IMR-90 (cell line): ENCODE results near the gene NMRK1. TPM values are rescaled to one million over a fixed set of nuclear protein-coding genes. Genes with fewer than 3 reads are reported as not detected.

Experiments
- ATAC-seq: fragments of 200-7000 bp; cut with Tn5 transposase; 2 replicates; pipeline ENCODE4 v1.9.1; 2020; ENCODE audit warnings: low read depth, mild to moderate bottlenecking, moderate library complexity
- BruUV-seq: library from RNA; stranded (reverse); fragments of 400-500 nt; replicated peaks from 2 replicates; lab custom pipeline; 2021; lab: Mats Ljungman, UMichigan
- CTCF ChIA-PET: fragments of 300-600 bp; formaldehyde crosslinking; extraction: SDS; loops from one replicate; lab custom pipeline; 2021; ENCODE audit warnings: antibody characterized with exemption; lab: Yijun Ruan, JAX
- POLR2A ChIA-PET: fragments of 300-600 bp; sonication (Branson Sonifier 250); formaldehyde crosslinking; loops from one replicate; lab custom pipeline; 2022; ENCODE audit warnings: antibody characterized with exemption; ENCODE audit not compliant: unreplicated experiment; lab: Charles Lee
- DNase-seq: peaks from one replicate; pipeline ENCODE4 v3.0.0; 2013
- H2AFZ ChIP-seq: replicated peaks from 2 replicates; pipeline ENCODE3; 2013; ENCODE audit warnings: low read length, mild to moderate bottlenecking; ENCODE audit not compliant: poor library complexity
- H2AK5ac ChIP-seq: 2 replicates; pipeline ENCODE4 v1.6.1; 2013; ENCODE audit warnings: low read depth, low read length, inconsistent platforms
- H2AK9ac ChIP-seq: replicated peaks from 2 replicates; pipeline ENCODE3; 2013; ENCODE audit warnings: mild to moderate bottlenecking, low read depth, low read length, moderate library complexity; ENCODE audit not compliant: poor library complexity
- H2BK120ac ChIP-seq: 2 replicates; pipeline ENCODE4 v1.6.1; 2013; ENCODE audit warnings: low read depth, low read length, inconsistent platforms
- H2BK15ac ChIP-seq: 3 replicates; pipeline ENCODE4 v1.6.1; 2013; ENCODE audit warnings: low read depth, low read length, inconsistent platforms
- H2BK20ac ChIP-seq: 2 replicates; pipeline ENCODE4 v1.6.1; 2013; ENCODE audit warnings: low read depth, mild to moderate bottlenecking, inconsistent platforms, low read length, moderate library complexity
- H2BK5ac ChIP-seq: 2 replicates; pipeline ENCODE4 v1.6.1; 2013; ENCODE audit warnings: mild to moderate bottlenecking, low read depth, low read length, inconsistent platforms; ENCODE audit not compliant: poor library complexity, severe bottlenecking
- H3K14ac ChIP-seq: replicated peaks from 2 replicates; pipeline ENCODE4 v1.6.1; 2013; ENCODE audit warnings: low read depth, low read length, inconsistent platforms
- H3K18ac ChIP-seq: 2 replicates; pipeline ENCODE4 v1.6.1; 2013; ENCODE audit warnings: low read depth, low read length, control low read depth
- H3K23ac ChIP-seq: 2 replicates; pipeline ENCODE4 v1.6.1; 2013; ENCODE audit warnings: low read depth, low read length, inconsistent platforms
- H3K27ac ChIP-seq: 2 replicates; pipeline ENCODE4 v1.5.1; 2013; ENCODE audit warnings: mild to moderate bottlenecking, control low read depth, low read length; ENCODE audit not compliant: insufficient read depth
- H3K27me3 ChIP-seq: 2 replicates; pipeline ENCODE4 v1.6.1; 2013; ENCODE audit warnings: low read length; ENCODE audit not compliant: control insufficient read depth, insufficient read depth
- H3K36me3 ChIP-seq: 2 replicates; pipeline ENCODE4 v1.6.1; 2013; ENCODE audit warnings: low read length, mixed read lengths; ENCODE audit not compliant: control insufficient read depth, insufficient read depth
- H3K4ac ChIP-seq: 2 replicates; pipeline ENCODE4 v1.6.1; 2013; ENCODE audit warnings: low read depth, low read length, inconsistent platforms
- H3K4me1 ChIP-seq: 2 replicates; pipeline ENCODE4 v1.6.1; 2013; ENCODE audit warnings: low read length, mixed read lengths; ENCODE audit not compliant: control insufficient read depth, insufficient read depth
- H3K4me2 ChIP-seq: 2 replicates; pipeline ENCODE4 v1.6.1; 2013; ENCODE audit warnings: low read depth, mild to moderate bottlenecking, control low read depth, low read length, moderate library complexity
- H3K4me3 ChIP-seq: 2 replicates; pipeline ENCODE4 v1.5.1; 2013; ENCODE audit warnings: low read depth, mild to moderate bottlenecking, control low read depth, low read length, moderate library complexity; ENCODE audit not compliant: insufficient read depth
- H3K56ac ChIP-seq: 2 replicates; pipeline ENCODE4 v1.6.1; 2013; ENCODE audit warnings: low read length, inconsistent platforms; ENCODE audit not compliant: insufficient read depth; ENCODE audit errors: extremely low read depth
- H3K79me1 ChIP-seq, 2 experiments: 2 replicates each; pipeline ENCODE4 v1.6.1; 2013; ENCODE audit warnings: low read length in 2 of 2, inconsistent platforms in 1 of 2, low read depth in 1 of 2
- H3K9ac ChIP-seq: 2 replicates; pipeline ENCODE4 v1.6.1; 2013; ENCODE audit warnings: low read depth, low read length, control low read depth
- H3K9me1 ChIP-seq: 2 replicates; pipeline ENCODE4 v1.6.1; 2013; ENCODE audit warnings: low read length, inconsistent platforms; ENCODE audit not compliant: insufficient read depth
- H3K9me3 ChIP-seq: 2 replicates; pipeline ENCODE4 v1.6.1; 2013; ENCODE audit warnings: low read length; ENCODE audit not compliant: control insufficient read depth, insufficient read depth
- H4K20me1 ChIP-seq: 2 replicates; pipeline ENCODE4 v1.6.1; 2013; ENCODE audit warnings: low read length, inconsistent platforms; ENCODE audit not compliant: insufficient read depth
- H4K5ac ChIP-seq: 2 replicates; pipeline ENCODE4 v1.6.1; 2013; ENCODE audit warnings: mild to moderate bottlenecking, low read depth, low read length, control low read depth
- H4K8ac ChIP-seq, 2 experiments: 2 replicates each; pipeline ENCODE4 v1.6.1; 2013; ENCODE audit warnings: low read depth in 2 of 2, low read length in 2 of 2, control low read depth in 1 of 2, inconsistent platforms in 1 of 2
- H4K91ac ChIP-seq: 2 replicates; pipeline ENCODE4 v1.6.1; 2013; ENCODE audit warnings: low read depth, low read length, inconsistent platforms; ENCODE audit not compliant: insufficient read depth
- BHLHE40 ChIP-seq: fragments of 150-350 bp; IDR thresholded peaks from 2 replicates; pipeline ENCODE4 v1.6.1; 2016; ENCODE audit warnings: mild to moderate bottlenecking, low read depth, low read length
- CEBPB ChIP-seq: IDR thresholded peaks from 2 replicates; pipeline ENCODE4 v1.6.1; 2012; ENCODE audit warnings: low read depth, low read length, improper control_type of control experiment
- CHD1 ChIP-seq: IDR thresholded peaks from 2 replicates; pipeline ENCODE4 v1.6.1; 2012; ENCODE audit warnings: low read depth, low read length, improper control_type of control experiment
- MAZ ChIP-seq: IDR thresholded peaks from 2 replicates; pipeline ENCODE4 v1.6.1; 2012; ENCODE audit warnings: low read depth, mild to moderate bottlenecking, low read length, improper control_type of control experiment, moderate library complexity, borderline replicate concordance
- NFE2L2 ChIP-seq: fragments of 150-350 bp; IDR thresholded peaks from 2 replicates; pipeline ENCODE4 v1.6.1; 2016; ENCODE audit warnings: low read depth, mild to moderate bottlenecking, low read length
- RAD21 ChIP-seq: IDR thresholded peaks from 2 replicates; pipeline ENCODE4 v1.6.1; 2012; ENCODE audit warnings: low read length, improper control_type of control experiment
- SMC3 ChIP-seq: fragments of 150-350 bp; IDR thresholded peaks from 2 replicates; pipeline ENCODE4 v1.6.1; 2016; ENCODE audit warnings: low read depth, mild to moderate bottlenecking, antibody characterized with exemption, low read length, moderate library complexity
- USF2 ChIP-seq: fragments of 150-350 bp; IDR thresholded peaks from 2 replicates; pipeline ENCODE4 v1.6.1; 2017; ENCODE audit warnings: mild to moderate bottlenecking, antibody characterized with exemption, low read length, low read depth
- WGBS, 2 experiments: methylation state at CpG; one replicate each; pipeline versions ENCODE4 v1.1.5 to v1.1.7; 2013; ENCODE audit warnings: missing lambda C conversion rate in 2 of 2; ENCODE audit not compliant: insufficient read length in 1 of 2; ENCODE audit errors: extremely low coverage in 2 of 2; 5-methylcytosine and 5-hydroxymethylcytosine counted together
- dilution Hi-C: fragments of 300-500 bp; cut with HindIII; formaldehyde crosslinking; loops from one replicate; pipeline ENCODE4 v1.14.3; 2018; ENCODE audit warnings: low sequenced_read_pairs; ENCODE audit not compliant: unreplicated experiment
- in situ Hi-C: fragments of 300-500 bp; cut with MboI; formaldehyde crosslinking; loops from 3 replicates; pipeline ENCODE4 v1.14.3; 2019; ENCODE audit warnings: low sequenced_read_pairs, inconsistent platforms, mixed read lengths
- intact Hi-C: fragments of 100-400 bp; cut with micrococcal nuclease; formaldehyde crosslinking; loops from 2 replicates; pipeline ENCODE4 v1.10.0; 2022
- polyA plus RNA-seq, 3 experiments: library from polyadenylated mRNA; depleted of rRNA; stranded (reverse); fragments of >200 nt; gene quantifications; 2 replicates each; pipeline ENCODE4 v1.2.3, GENCODE V29; 2012; ENCODE audit warnings: low replicate concordance in 1 of 3
- total RNA-seq: library from RNA; depleted of rRNA; stranded (reverse); fragments of >200 nt; gene quantifications from 2 replicates; pipeline ENCODE4 v1.2.3, GENCODE V29; 2012

Gene NMRK1
- total and polyA plus RNA-seq, 2 of the 4 experiments (the other 2 are of a cell fraction) = 5.7 to 5.9 TPM

GRCh38 chr9:75065510-75065909 lies 22.4 kb downstream of the NMRK1 start:
- in situ Hi-C loops = no loop called here

More at GRCh38 chr9:75065510-75065909, 22.4 kb downstream of the NMRK1 start:
- no peak for TF ChIP-seq MAZ
- TF ChIP-seq USF2 = no peak
- no peak for TF ChIP-seq CEBPB
- no peak for TF ChIP-seq CHD1
- TF ChIP-seq RAD21 = no peak
- no peak for TF ChIP-seq SMC3
- TF ChIP-seq BHLHE40 = no peak
- no peak for TF ChIP-seq NFE2L2
- no peak overlapping the region for H3K4me3 ChIP-seq
- H2AK9ac ChIP-seq = no peak overlapping the region
- no peaks in the 10 kb centered on the region for H3K9me3 ChIP-seq
- no peak overlapping the region for H2AK5ac ChIP-seq
- no peak overlapping the region for H3K56ac ChIP-seq
- H3K9ac ChIP-seq = no peak overlapping the region
- no peak overlapping the region for H3K18ac ChIP-seq
- no TSS peak for BruUV-seq
- no peak overlapping the region for H4K5ac ChIP-seq
- no peaks in the 10 kb centered on the region for H3K79me1 ChIP-seq
- no peak overlapping the region for H4K91ac ChIP-seq
- H3K4me1 ChIP-seq = peaks cover 5% of the 10 kb centered on the region
- no peak overlapping the region for H4K8ac ChIP-seq
- no peak overlapping the region for H2BK5ac ChIP-seq
- dilution Hi-C loops = no loop called here
- DNase-seq (no peak), ATAC-seq (no peak)
- H3K36me3 ChIP-seq = no peaks in the 10 kb centered on the region
- H2BK20ac ChIP-seq = no peak overlapping the region
- WGBS, 2 experiments = no CpG with 5 or more reads among the region's 2 CpGs
- no peaks in the 10 kb centered on the region for H4K20me1 ChIP-seq
- no peak overlapping the region for H3K4ac ChIP-seq
- ChIA-PET CTCF (no interaction called here), POLR2A (no interaction called here)
- no peaks in the 10 kb centered on the region for H3K27me3 ChIP-seq
- no peak overlapping the region for H3K27ac ChIP-seq
- no peak overlapping the region for H3K4me2 ChIP-seq
- H2BK15ac ChIP-seq = no peak overlapping the region
- no peak overlapping the region for H2BK120ac ChIP-seq
- H2AFZ ChIP-seq = no peak overlapping the region
- intact Hi-C loops = no loop called here
- no peaks in the 10 kb centered on the region for H3K9me1 ChIP-seq
- H3K23ac ChIP-seq = no peak overlapping the region
- H3K14ac ChIP-seq = no peak overlapping the region
